IMR-90 (cell line): Measurements from ENCODE around the gene HPN. TPM values are rescaled to one million over a fixed set of nuclear protein-coding genes. Genes with fewer than 3 reads are reported as not detected.

Experiments used
- ATAC-seq: fragments of 200-7000 bp; cut with Tn5 transposase; 2 replicates; pipeline ENCODE4 v1.9.1; 2020; ENCODE audit warnings: low read depth, mild to moderate bottlenecking, moderate library complexity
- BruUV-seq: library from RNA; stranded (reverse); fragments of 400-500 nt; replicated peaks from 2 replicates; lab custom pipeline; 2021; lab: Mats Ljungman, UMichigan
- CTCF ChIA-PET: fragments of 300-600 bp; formaldehyde crosslinking; extraction: SDS; loops from one replicate; lab custom pipeline; 2021; ENCODE audit warnings: antibody characterized with exemption; lab: Yijun Ruan, JAX
- POLR2A ChIA-PET: fragments of 300-600 bp; sonication (Branson Sonifier 250); formaldehyde crosslinking; loops from one replicate; lab custom pipeline; 2022; ENCODE audit warnings: antibody characterized with exemption; ENCODE audit not compliant: unreplicated experiment; lab: Charles Lee
- DNase-seq: peaks from one replicate; pipeline ENCODE4 v3.0.0; 2013
- H2AFZ ChIP-seq: replicated peaks from 2 replicates; pipeline ENCODE3; 2013; ENCODE audit warnings: low read length, mild to moderate bottlenecking; ENCODE audit not compliant: poor library complexity
- H2AK5ac ChIP-seq: 2 replicates; pipeline ENCODE4 v1.6.1; 2013; ENCODE audit warnings: low read depth, low read length, inconsistent platforms
- H2AK9ac ChIP-seq: replicated peaks from 2 replicates; pipeline ENCODE3; 2013; ENCODE audit warnings: mild to moderate bottlenecking, low read depth, low read length, moderate library complexity; ENCODE audit not compliant: poor library complexity
- H2BK120ac ChIP-seq: 2 replicates; pipeline ENCODE4 v1.6.1; 2013; ENCODE audit warnings: low read depth, low read length, inconsistent platforms
- H2BK15ac ChIP-seq: 3 replicates; pipeline ENCODE4 v1.6.1; 2013; ENCODE audit warnings: low read depth, low read length, inconsistent platforms
- H2BK20ac ChIP-seq: 2 replicates; pipeline ENCODE4 v1.6.1; 2013; ENCODE audit warnings: low read depth, mild to moderate bottlenecking, inconsistent platforms, low read length, moderate library complexity
- H2BK5ac ChIP-seq: 2 replicates; pipeline ENCODE4 v1.6.1; 2013; ENCODE audit warnings: mild to moderate bottlenecking, low read depth, low read length, inconsistent platforms; ENCODE audit not compliant: poor library complexity, severe bottlenecking
- H3K14ac ChIP-seq: replicated peaks from 2 replicates; pipeline ENCODE4 v1.6.1; 2013; ENCODE audit warnings: low read depth, low read length, inconsistent platforms
- H3K18ac ChIP-seq: 2 replicates; pipeline ENCODE4 v1.6.1; 2013; ENCODE audit warnings: low read depth, low read length, control low read depth
- H3K23ac ChIP-seq: 2 replicates; pipeline ENCODE4 v1.6.1; 2013; ENCODE audit warnings: low read depth, low read length, inconsistent platforms
- H3K27ac ChIP-seq: 2 replicates; pipeline ENCODE4 v1.5.1; 2013; ENCODE audit warnings: mild to moderate bottlenecking, control low read depth, low read length; ENCODE audit not compliant: insufficient read depth
- H3K27me3 ChIP-seq: 2 replicates; pipeline ENCODE4 v1.6.1; 2013; ENCODE audit warnings: low read length; ENCODE audit not compliant: control insufficient read depth, insufficient read depth
- H3K36me3 ChIP-seq: 2 replicates; pipeline ENCODE4 v1.6.1; 2013; ENCODE audit warnings: low read length, mixed read lengths; ENCODE audit not compliant: control insufficient read depth, insufficient read depth
- H3K4ac ChIP-seq: 2 replicates; pipeline ENCODE4 v1.6.1; 2013; ENCODE audit warnings: low read depth, low read length, inconsistent platforms
- H3K4me1 ChIP-seq: 2 replicates; pipeline ENCODE4 v1.6.1; 2013; ENCODE audit warnings: low read length, mixed read lengths; ENCODE audit not compliant: control insufficient read depth, insufficient read depth
- H3K4me2 ChIP-seq: 2 replicates; pipeline ENCODE4 v1.6.1; 2013; ENCODE audit warnings: low read depth, mild to moderate bottlenecking, control low read depth, low read length, moderate library complexity
- H3K4me3 ChIP-seq: 2 replicates; pipeline ENCODE4 v1.5.1; 2013; ENCODE audit warnings: low read depth, mild to moderate bottlenecking, control low read depth, low read length, moderate library complexity; ENCODE audit not compliant: insufficient read depth
- H3K56ac ChIP-seq: 2 replicates; pipeline ENCODE4 v1.6.1; 2013; ENCODE audit warnings: low read length, inconsistent platforms; ENCODE audit not compliant: insufficient read depth; ENCODE audit errors: extremely low read depth
- H3K79me1 ChIP-seq, 2 experiments: 2 replicates each; pipeline ENCODE4 v1.6.1; 2013; ENCODE audit warnings: low read length in 2 of 2, inconsistent platforms in 1 of 2, low read depth in 1 of 2
- H3K9ac ChIP-seq: 2 replicates; pipeline ENCODE4 v1.6.1; 2013; ENCODE audit warnings: low read depth, low read length, control low read depth
- H3K9me1 ChIP-seq: 2 replicates; pipeline ENCODE4 v1.6.1; 2013; ENCODE audit warnings: low read length, inconsistent platforms; ENCODE audit not compliant: insufficient read depth
- H3K9me3 ChIP-seq: 2 replicates; pipeline ENCODE4 v1.6.1; 2013; ENCODE audit warnings: low read length; ENCODE audit not compliant: control insufficient read depth, insufficient read depth
- H4K20me1 ChIP-seq: 2 replicates; pipeline ENCODE4 v1.6.1; 2013; ENCODE audit warnings: low read length, inconsistent platforms; ENCODE audit not compliant: insufficient read depth
- H4K5ac ChIP-seq: 2 replicates; pipeline ENCODE4 v1.6.1; 2013; ENCODE audit warnings: mild to moderate bottlenecking, low read depth, low read length, control low read depth
- H4K8ac ChIP-seq, 2 experiments: 2 replicates each; pipeline ENCODE4 v1.6.1; 2013; ENCODE audit warnings: low read depth in 2 of 2, low read length in 2 of 2, control low read depth in 1 of 2, inconsistent platforms in 1 of 2
- H4K91ac ChIP-seq: 2 replicates; pipeline ENCODE4 v1.6.1; 2013; ENCODE audit warnings: low read depth, low read length, inconsistent platforms; ENCODE audit not compliant: insufficient read depth
- BHLHE40 ChIP-seq: fragments of 150-350 bp; IDR thresholded peaks from 2 replicates; pipeline ENCODE4 v1.6.1; 2016; ENCODE audit warnings: mild to moderate bottlenecking, low read depth, low read length
- CHD1 ChIP-seq: IDR thresholded peaks from 2 replicates; pipeline ENCODE4 v1.6.1; 2012; ENCODE audit warnings: low read depth, low read length, improper control_type of control experiment
- FOS ChIP-seq: fragments of 150-350 bp; IDR thresholded peaks from 2 replicates; pipeline ENCODE4 v1.6.1; 2016; ENCODE audit warnings: low read depth, low read length
- MAFK ChIP-seq: IDR thresholded peaks from 2 replicates; pipeline ENCODE4 v1.6.1; 2012; ENCODE audit warnings: low read depth, low read length, improper control_type of control experiment
- MAZ ChIP-seq: IDR thresholded peaks from 2 replicates; pipeline ENCODE4 v1.6.1; 2012; ENCODE audit warnings: low read depth, mild to moderate bottlenecking, low read length, improper control_type of control experiment, moderate library complexity, borderline replicate concordance
- MXI1 ChIP-seq: IDR thresholded peaks from 2 replicates; pipeline ENCODE4 v1.6.1; 2012; ENCODE audit warnings: low read depth, mild to moderate bottlenecking, low read length, moderate library complexity, borderline replicate concordance
- POLR2A ChIP-seq: IDR thresholded peaks from 2 replicates; pipeline ENCODE4 v1.6.1; 2012; ENCODE audit warnings: mild to moderate bottlenecking, low read depth, low read length
- RAD21 ChIP-seq: IDR thresholded peaks from 2 replicates; pipeline ENCODE4 v1.6.1; 2012; ENCODE audit warnings: low read length, improper control_type of control experiment
- RCOR1 ChIP-seq: IDR thresholded peaks from 2 replicates; pipeline ENCODE4 v1.6.1; 2012; ENCODE audit warnings: mild to moderate bottlenecking, low read length, improper control_type of control experiment; ENCODE audit not compliant: insufficient replicate concordance
- SMC3 ChIP-seq: fragments of 150-350 bp; IDR thresholded peaks from 2 replicates; pipeline ENCODE4 v1.6.1; 2016; ENCODE audit warnings: low read depth, mild to moderate bottlenecking, antibody characterized with exemption, low read length, moderate library complexity
- WGBS, 2 experiments: methylation state at CpG; one replicate each; pipeline versions ENCODE4 v1.1.5 to v1.1.7; 2013; ENCODE audit warnings: missing lambda C conversion rate in 2 of 2; ENCODE audit not compliant: insufficient read length in 1 of 2; ENCODE audit errors: extremely low coverage in 2 of 2; 5-methylcytosine and 5-hydroxymethylcytosine counted together
- dilution Hi-C: fragments of 300-500 bp; cut with HindIII; formaldehyde crosslinking; loops from one replicate; pipeline ENCODE4 v1.14.3; 2018; ENCODE audit warnings: low sequenced_read_pairs; ENCODE audit not compliant: unreplicated experiment
- in situ Hi-C: fragments of 300-500 bp; cut with MboI; formaldehyde crosslinking; loops from 3 replicates; pipeline ENCODE4 v1.14.3; 2019; ENCODE audit warnings: low sequenced_read_pairs, inconsistent platforms, mixed read lengths
- intact Hi-C: fragments of 100-400 bp; cut with micrococcal nuclease; formaldehyde crosslinking; loops from 2 replicates; pipeline ENCODE4 v1.10.0; 2022
- polyA plus RNA-seq, 3 experiments: library from polyadenylated mRNA; depleted of rRNA; stranded (reverse); fragments of >200 nt; gene quantifications; 2 replicates each; pipeline ENCODE4 v1.2.3, GENCODE V29; 2012; ENCODE audit warnings: low replicate concordance in 1 of 3
- total RNA-seq: library from RNA; depleted of rRNA; stranded (reverse); fragments of >200 nt; gene quantifications from 2 replicates; pipeline ENCODE4 v1.2.3, GENCODE V29; 2012
- TF ChIP-seq, protein P1 (sequence below): fragments of 150-350 bp; IDR thresholded peaks from 2 replicates; pipeline ENCODE4 v1.6.1; 2016; ENCODE audit warnings: low read depth, mild to moderate bottlenecking, low read length, moderate library complexity, borderline replicate concordance
- TF ChIP-seq, protein P2 (sequence below): conservative IDR thresholded peaks from 2 replicates; pipeline ENCODE4 v1.5.1; 2012; ENCODE audit warnings: mild to moderate bottlenecking, low read depth, low read length, improper control_type of control experiment

Gene HPN
- total and polyA plus RNA-seq, 2 of the 4 experiments (the other 2 are of a cell fraction) = not detected

DNA sequence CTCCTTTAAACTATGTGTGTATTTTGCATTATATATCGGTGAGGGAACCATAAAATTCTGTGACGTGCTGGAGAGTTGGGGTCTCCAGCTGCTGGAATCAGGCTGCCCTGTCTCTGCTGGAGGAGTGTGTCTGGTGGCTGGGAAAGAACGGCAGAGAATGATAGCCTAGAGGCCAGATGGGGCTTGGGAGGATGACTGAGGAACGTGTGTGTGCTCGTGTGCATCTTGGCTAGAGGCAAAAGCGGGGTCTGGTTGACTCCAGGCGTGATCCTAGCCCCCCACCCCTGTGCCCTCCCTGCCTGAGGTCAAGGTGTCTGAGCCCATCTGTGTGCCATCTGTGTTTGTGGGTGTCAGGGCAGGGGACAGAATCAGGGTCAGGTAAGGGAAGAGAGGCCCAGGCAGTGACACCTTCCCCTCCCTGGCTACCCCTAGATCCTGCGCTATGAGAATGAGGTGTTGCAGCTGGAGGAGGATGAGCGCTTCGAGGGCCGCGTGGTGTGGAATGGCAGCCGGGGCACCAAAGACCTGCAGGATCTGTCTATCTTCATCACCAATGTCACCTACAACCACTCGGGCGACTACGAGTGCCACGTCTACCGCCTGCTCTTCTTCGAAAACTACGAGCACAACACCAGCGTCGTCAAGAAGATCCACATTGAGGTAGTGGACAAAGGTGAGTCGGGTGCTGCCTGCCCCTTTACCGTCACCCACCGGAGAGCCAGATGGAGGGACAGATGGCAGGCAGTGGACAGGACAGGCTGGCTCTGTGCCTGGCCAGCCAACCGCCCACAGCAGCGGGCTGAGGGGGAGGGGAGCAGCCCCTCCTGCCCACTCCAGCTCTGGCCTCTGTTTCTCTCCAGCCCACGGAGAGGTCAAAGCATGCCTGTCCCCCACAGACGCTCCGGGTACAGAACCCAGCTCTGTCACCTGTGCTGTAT, 8.2 kb upstream of the HPN start:
- CTCF ChIA-PET = interaction anchor here (0.6 kb wide), 1 partner anchor 58 kb away, joined by 9 read pairs; no protein-coding TSS in a partner anchor
- 85% methylated on average over 4 of the region's 30 CpGs; no CpG with 5 or more reads in 1 of the 2 experiments for WGBS, 2 experiments

More for the DNA sequence above, 8.2 kb upstream of the HPN start:
- H4K20me1 ChIP-seq = no peaks in the 10 kb centered on the region; the same call in 1 of the 2 replicates
- H3K4me3 ChIP-seq = no peak overlapping the region
- no TSS peak for BruUV-seq
- H2AFZ ChIP-seq = no peak overlapping the region
- H3K18ac ChIP-seq = no peak overlapping the region
- in situ Hi-C loops (no loop called here), dilution Hi-C loops (no loop called here), intact Hi-C loops (no loop called here)
- H3K27ac ChIP-seq = no peak overlapping the region
- H2BK5ac ChIP-seq = no peak overlapping the region
- H2BK15ac ChIP-seq = no peak overlapping the region
- H3K27me3 ChIP-seq = no peaks in the 10 kb centered on the region; the same call in 1 of the 2 replicates
- peaks cover 3% of the 10 kb centered on the region; the same call in 1 of the 2 replicates for H3K4me1 ChIP-seq
- no peak overlapping the region for H3K14ac ChIP-seq
- no peak overlapping the region for H2BK20ac ChIP-seq
- no peaks in the 10 kb centered on the region for H3K79me1 ChIP-seq
- H4K5ac ChIP-seq = no peak overlapping the region
- H2AK5ac ChIP-seq = no peak overlapping the region
- no peak overlapping the region for H3K56ac ChIP-seq
- POLR2A ChIA-PET = no interaction called here
- no peak overlapping the region for H3K9ac ChIP-seq
- no peak overlapping the region for H4K8ac ChIP-seq
- no peak overlapping the region for H4K91ac ChIP-seq
- DNase-seq (no peak), ATAC-seq (no peak)
- no peak overlapping the region for H2BK120ac ChIP-seq
- H3K9me1 ChIP-seq = no peaks in the 10 kb centered on the region
- H3K36me3 ChIP-seq = peaks cover under 1% of the 10 kb centered on the region; the same call in 1 of the 2 replicates
- no peak overlapping the region for H3K4me2 ChIP-seq
- H3K4ac ChIP-seq = no peak overlapping the region
- H3K9me3 ChIP-seq = no peaks in the 10 kb centered on the region
- no peak overlapping the region for H3K23ac ChIP-seq
- TF ChIP-seq, protein P1, sequence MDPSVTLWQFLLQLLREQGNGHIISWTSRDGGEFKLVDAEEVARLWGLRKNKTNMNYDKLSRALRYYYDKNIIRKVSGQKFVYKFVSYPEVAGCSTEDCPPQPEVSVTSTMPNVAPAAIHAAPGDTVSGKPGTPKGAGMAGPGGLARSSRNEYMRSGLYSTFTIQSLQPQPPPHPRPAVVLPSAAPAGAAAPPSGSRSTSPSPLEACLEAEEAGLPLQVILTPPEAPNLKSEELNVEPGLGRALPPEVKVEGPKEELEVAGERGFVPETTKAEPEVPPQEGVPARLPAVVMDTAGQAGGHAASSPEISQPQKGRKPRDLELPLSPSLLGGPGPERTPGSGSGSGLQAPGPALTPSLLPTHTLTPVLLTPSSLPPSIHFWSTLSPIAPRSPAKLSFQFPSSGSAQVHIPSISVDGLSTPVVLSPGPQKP = no peak
- TF ChIP-seq MXI1 (no peak), FOS (no peak), CHD1 (no peak), BHLHE40 (no peak), MAFK (no peak), POLR2A (no peak), MAZ (no peak), RCOR1 (no peak), SMC3 (no peak), RAD21 (no peak)
- TF ChIP-seq, protein P2, sequence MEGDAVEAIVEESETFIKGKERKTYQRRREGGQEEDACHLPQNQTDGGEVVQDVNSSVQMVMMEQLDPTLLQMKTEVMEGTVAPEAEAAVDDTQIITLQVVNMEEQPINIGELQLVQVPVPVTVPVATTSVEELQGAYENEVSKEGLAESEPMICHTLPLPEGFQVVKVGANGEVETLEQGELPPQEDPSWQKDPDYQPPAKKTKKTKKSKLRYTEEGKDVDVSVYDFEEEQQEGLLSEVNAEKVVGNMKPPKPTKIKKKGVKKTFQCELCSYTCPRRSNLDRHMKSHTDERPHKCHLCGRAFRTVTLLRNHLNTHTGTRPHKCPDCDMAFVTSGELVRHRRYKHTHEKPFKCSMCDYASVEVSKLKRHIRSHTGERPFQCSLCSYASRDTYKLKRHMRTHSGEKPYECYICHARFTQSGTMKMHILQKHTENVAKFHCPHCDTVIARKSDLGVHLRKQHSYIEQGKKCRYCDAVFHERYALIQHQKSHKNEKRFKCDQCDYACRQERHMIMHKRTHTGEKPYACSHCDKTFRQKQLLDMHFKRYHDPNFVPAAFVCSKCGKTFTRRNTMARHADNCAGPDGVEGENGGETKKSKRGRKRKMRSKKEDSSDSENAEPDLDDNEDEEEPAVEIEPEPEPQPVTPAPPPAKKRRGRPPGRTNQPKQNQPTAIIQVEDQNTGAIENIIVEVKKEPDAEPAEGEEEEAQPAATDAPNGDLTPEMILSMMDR = no peak
- no peak overlapping the region for H2AK9ac ChIP-seq
